HG03521 (cell line): ENCODE measurements around the gene OXSR1.

Source experiments
- ATAC-seq: cut with Tn5 transposase; IDR thresholded peaks from one replicate; pipeline ENCODE4 v1.9.1; 2021; ENCODE audit warnings: mild to moderate bottlenecking, moderate library complexity; ENCODE audit not compliant: unreplicated experiment

Gene OXSR1

GRCh38 chr3:38297947-38298711 is 132.8 kb downstream of the OXSR1 start:
- no peak for ATAC-seq
